NCI-H526 treated with DMSO at 0.1 percent for 48 hours (cell line): ENCODE data around the gene MED14.
A peak's percentile ranks its signal among the peaks of the same experiment; 100 is the strongest.
"Not testable (repeated sequence)": the region's sequence is repeated elsewhere in the genome, so short reads cannot be mapped to it uniquely, and the experiment has no call there.

Source experiments
- DNase-seq: peaks from one replicate; lab custom pipeline; 2025; lab: John Stamatoyannopoulos, UW

Gene MED14

DNA sequence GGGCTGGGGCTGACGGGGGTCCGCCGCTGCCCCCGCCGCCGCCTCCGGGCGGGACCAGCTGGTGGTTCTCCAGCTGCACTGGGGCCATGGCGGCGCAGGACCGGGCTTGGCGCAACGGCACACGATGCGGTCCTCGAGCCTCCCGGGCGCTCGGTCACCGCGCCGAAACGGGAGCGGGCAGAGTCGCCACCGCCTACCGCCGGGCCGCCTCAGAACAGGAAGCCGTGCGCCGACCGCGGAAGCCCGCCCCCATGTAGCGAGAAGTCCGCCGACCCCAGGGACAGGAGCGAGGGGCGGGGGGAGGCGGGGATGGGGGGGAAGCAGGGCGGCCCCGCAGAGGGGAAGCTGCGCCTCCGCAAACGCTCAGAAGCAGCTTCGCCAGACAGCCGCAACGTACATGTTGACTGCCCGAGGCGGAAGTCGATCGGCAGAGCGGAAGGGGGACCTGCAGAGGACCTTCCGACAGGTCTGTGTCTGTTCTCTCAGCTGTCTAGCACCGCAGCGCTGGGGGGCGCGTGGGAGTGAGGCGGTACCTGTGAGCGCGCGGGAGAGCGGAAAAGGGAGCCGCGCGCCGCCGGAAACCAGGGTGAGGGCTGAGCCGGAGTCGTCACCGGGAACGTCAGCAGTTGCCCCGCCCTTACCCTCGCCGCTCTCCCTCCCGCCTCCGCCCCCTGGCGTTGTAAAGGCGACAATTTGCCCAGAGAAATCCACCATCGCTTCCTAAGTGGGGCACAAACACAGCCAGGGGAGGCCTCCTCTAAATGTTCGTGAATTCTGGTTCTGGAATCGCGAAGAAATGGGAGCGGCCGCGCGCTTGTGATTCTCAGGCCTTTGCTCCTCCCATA is at the start of gene MED14:
MED14 (minus strand) TSS at position 218 of the 845 bp plus-strand sequence; CDS start at position 88, 130 bp downstream.
- peak; percentile 93 for DNase-seq

- DNase-seq = no peak
Observed at GRCh38 chrX:40784516-40785151, 49.3 kb upstream of the MED14 start.

DNA sequence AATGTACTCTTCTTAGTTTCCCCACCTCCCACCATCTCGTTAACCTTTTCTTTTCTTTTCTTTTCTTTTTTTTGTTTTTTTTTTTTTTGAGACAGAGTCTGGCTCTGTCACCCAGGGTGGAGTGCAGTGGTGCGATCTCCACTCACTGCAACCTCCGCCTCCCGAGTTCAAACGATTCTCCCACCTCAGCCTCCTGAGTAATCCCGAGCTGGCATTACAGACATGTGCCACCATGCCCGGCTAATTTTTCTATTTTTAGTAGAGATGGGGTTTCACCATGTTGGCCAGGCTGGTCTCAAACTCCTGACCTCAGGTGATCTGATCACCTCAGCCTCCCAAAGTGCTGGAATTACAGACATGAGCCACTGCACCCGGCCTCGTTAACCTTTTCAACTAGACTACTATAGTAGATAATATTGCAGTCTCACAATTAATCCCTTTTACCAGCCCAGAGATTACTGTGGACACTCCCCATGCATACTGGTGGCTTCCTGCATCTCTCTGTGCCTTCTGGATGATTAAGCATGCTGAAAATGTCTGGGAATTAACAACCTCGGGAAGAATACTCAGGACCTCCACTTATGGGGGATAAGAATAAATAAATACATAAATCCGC is 47.4 kb upstream of the MED14 start:
- DNase-seq = not testable (repeated sequence)

DNA sequence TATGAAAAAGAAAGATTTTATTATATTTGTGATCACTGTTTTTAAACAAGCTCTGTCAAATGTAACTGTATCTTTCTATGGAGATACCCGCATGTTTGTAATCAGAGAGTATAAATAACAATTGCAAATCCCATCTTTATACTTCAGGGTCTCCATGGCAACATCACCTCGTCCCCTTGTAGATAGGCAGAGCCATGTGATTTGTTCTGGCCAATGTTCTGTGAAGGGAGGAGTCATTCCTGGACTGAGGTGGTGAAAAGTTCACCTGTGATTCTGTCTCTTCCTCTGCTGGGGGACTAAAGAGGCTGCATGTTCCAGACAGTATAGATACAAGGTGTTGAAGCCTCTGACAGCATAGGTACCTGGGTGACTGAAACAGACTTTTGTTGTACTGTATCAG is 45.6 kb upstream of the MED14 start:
- DNase-seq = no peak

DNA sequence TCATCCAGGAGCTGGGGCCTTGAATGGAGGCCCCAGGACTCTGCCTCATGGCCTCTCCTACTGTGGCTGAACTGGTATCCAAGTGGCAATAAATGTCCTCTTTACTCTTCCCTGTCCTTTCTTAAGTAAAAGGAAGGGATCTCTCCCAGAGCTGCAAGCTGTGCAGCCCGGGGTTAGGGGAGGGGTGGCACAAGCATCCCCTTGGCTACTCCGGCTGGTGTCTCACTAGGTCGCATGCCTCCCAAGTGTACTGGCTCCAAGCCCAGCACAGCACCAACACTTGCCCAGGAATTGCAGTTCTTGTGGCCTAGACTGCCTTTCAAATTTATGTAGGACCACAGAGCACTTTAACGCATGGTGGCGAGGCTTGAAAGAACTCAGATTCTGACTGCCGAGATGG is 44.7 kb upstream of the MED14 start:
- DNase-seq = no peak

DNA sequence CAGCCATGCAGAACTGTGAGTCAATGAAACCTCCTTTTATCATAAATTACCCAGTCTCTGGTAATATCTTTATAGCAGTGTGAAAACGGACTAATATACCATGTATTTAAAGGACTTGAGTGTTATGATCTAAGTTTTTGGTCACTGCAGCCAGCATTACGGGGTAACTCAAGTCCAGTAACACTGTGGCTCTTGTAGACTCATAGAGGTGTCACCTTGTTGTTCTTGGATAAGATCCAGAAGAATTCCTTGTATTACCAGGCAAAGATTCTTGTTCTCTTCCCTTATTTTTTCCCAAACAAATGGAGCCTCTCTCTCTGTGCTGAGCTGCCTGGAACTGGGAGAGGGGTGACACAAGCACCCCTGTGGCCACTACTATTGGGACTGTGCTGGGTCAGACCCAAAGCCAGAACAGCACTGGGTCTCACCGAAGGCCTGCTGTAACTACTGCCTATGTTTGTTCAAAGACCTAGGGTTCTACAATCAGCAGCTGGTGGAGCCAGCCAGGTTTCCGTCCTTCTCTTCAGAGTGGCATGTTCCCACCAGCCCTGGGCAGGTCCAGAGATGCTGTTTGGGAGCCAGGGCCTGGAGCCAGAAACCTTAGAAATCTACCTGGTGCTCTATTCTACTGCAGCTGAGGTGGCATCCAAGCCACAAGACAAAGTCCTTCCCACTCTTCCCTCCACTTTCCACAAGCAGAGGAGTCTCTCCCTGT is 43.7 kb upstream of the MED14 start:
- DNase-seq = no peak

DNA sequence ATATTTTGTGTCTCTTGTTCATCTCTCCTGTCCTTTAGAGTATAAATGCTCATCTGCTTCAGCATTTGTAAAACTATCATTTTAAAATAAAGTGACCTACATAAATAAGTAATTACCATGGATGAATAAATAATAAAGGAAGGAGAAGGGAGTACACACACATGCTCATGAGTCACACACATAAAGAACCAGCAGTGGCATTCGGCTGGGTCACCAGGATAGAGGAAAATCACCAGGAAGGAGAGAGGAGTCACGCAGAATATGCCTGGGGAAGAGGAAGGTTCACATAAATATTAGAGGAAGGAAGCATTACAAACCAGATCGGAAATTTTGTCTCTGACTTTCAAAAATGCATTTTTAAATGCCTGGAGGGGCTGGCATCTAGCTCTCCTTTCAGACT is 38.5 kb upstream of the MED14 start:
- no peak for DNase-seq

GRCh38 chrX:40773188-40773587 is 37.8 kb upstream of the MED14 start:
- no peak for DNase-seq

DNA sequence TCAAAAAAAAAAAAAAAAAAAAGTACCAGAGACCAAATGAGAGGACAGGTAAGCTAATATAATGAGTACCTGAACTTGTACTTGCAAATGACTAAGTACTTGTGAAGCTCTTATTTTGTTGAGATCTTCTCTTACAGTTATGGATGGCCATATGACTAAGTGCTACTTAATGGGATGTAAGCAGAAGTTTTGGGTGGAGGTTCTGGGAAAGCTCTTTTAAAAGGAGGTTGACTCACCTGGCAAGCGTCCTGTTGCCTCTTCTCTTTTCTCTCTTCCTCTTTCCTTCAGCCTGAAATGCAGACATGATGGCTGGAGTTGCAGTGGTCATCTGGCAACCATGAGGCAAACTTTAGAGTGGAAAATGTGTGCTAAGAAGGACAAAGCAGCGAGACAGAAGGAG is 36.9 kb upstream of the MED14 start:
- DNase-seq = no peak

DNA sequence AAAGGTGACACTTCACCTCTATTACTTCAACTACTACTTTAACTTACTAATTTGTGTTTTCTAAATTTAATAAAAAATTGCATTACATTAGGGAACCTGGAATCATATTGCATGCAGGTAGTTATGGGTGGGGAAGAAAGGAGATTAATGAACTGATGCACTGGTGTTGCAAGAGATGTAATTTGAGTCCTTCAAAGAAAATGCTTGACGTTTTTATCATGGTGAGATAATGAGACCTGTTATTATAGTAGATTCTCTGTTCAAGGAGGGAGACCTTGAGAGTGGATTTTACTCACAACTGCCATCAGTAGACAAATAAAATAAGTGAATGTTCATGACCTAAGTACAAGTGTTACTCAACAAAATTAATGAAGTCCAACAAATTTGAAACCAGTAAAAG is 26.4 kb upstream of the MED14 start:
- DNase-seq = no peak

DNA sequence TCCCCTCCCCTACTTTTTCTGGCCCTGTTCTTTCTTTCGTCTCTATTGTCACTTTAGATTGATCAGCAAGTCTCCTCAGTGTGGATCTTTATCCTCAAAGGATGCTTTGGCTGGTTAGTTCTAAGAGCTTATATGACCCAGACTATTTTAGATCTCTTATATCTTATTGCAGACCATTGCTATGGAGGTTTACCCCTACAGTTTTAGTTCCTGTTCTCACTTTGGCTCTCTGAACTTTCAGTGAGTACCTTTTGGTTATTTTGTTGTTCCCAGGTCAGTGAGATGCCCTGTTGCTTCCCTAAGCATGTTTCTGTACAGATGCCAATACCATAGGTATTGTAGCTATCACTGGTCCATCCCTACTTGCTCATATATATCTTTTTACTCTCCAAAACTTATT is 24.0 kb upstream of the MED14 start:
- no peak for DNase-seq

- DNase-seq = no peak
Observed at GRCh38 chrX:40757058-40757457, 21.7 kb upstream of the MED14 start.

DNA sequence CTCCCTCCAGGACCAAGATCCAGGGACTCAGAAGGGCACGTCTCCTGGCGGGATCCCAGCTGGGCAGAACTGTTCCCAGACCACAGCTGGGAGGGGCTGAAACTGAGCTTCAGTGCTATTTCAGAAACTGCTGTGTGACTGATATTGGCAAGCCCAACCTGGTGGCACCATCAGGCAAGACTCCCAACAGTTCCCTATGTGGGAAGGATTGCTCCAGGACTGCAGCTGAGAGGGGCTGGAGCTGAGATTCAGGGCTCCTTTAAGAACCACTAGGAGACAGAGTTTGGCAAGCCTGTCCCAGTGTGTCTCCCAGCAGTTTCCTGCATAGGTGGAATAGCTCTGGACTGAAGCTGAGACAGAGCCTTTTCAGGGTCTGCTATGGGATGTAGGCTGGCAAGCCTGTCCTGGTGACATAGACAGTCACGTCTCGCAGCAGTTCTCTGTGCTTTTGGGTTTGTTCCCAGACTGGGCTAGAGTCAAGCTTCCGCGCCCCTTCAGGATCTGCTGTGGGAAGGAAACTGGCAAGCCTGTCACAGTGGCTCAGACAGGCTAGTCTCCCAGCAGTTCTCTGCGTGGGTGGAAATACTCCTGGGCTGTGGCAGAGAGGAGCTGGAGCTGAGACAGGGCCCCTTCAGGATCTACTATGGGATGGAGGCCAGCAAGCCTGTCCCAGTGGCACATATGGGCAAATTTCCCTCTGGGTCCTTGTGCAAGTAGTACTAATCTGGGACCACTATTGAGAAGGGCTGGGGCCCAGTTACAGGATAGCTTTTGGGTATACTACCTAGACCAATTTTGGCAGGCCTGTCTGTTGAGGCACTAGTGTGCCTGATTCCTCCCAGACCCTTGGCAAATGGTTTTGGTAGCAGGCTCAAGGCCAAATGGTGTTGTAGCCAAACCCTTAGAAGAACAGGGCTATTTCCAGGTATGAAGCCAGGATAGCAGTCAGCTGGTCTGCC is 20.2 kb upstream of the MED14 start:
- DNase-seq = no peak

DNA sequence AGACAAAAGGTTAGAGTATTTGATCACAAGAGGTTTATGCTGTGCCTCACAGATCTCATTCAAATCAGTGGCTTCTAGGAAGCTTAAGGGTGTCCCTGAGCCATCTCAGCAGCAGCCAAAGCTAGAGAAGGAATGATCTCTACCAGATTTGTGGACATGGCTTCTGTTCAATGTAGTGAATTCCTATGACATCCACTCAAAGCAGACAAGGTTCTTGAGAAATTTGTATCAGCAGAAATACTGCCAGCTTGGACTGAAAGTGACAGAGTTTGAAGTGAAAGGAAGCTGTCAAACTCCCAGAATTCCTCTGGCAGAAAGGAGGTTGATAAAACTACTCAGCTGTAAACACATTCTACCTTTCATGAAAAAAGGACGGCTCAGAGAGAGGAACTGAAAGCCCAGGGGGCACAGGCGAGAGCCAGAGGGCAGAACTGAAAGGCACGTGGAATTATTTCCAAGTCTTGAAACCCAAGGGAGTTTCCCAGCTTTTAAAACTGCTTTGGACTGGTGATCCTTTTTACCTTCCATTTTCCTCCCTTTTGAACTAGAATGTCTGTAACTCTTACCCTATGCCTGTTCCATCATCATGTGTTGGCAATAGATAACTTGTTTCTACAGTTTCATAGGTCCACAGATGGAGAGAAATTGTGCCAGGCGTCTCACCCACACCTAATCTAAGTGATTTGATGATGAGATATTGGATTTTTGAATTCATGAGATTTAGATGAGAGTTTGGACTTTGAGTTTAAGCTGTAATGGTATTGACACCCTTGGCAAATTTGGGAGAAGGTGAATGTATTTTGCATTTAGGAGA is 14.5 kb upstream of the MED14 start:
- DNase-seq = no peak

DNA sequence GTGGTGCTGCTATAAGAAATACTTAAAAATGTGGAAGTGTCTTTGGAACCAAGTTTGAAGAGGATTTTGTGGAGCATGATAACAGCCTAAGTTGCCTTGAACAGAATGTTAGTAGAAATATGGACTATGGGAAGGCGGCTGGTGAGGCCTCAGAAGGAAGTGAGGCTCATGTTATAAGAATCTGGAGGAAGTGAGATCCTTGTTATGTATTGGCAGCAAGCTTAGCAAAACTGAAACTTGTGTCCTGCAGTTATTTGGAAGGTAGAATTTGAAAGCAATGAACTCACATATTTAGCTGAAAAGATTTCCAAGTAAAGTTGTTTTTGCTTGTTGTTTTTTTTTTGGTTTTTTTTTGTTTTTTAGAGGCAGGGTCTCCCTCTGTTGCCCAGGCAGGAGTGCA is 13.6 kb upstream of the MED14 start:
- DNase-seq = no peak

DNA sequence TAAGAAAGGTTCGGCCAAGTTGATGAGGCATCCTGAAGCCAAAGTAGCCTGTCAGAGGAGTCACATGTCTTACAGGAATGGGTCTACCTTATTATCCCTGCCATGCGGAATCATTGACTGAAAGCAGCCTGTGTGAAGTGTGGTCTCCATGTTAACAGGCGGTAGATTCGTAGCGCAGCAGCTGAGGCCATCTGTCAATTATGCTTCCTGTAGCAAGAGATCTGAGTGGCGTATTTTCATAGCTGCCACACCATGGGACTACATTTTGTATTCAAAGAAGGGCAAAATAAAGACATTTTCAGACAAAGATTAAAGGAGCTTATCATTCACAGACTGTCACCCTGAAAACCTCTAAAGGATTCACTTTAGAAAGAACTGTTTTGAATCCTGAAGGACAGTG is 11.2 kb upstream of the MED14 start:
- no peak for DNase-seq

DNA sequence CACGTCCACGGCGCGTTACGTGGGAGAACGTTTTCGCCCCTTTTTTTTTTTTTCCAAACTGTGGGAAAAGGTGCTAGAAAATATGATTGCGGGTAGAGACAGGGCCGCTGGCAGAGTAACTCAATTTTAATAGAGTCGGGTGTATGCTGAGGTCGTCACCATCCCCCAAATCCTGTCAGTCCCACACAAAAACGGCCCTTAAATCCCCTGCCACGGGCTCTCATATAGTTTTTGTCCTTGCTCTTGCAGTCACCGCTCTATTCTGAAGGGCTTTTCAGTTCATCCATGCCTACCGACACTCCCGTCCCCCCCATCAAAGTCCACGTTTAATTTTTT is 796 bp upstream of the MED14 start:
- no peak for DNase-seq

- peak; percentile 28 for DNase-seq
Observed at GRCh38 chrX:40734971-40735324, 394 bp downstream of the MED14 start.

GRCh38 chrX:40733706-40734105 is 1.6 kb downstream of the MED14 start:
- no peak for DNase-seq

GRCh38 chrX:40732499-40732898 is 2.8 kb downstream of the MED14 start:
- DNase-seq = not testable (repeated sequence)
